ENCODE data around the gene DIO3.
A peak's percentile ranks its signal among the peaks of the same experiment; 100 is the strongest.
"Not testable (repeated sequence)": the region's sequence is repeated elsewhere in the genome, so short reads cannot be mapped to it uniquely, and the experiment has no call there.

DIO3 gene

DNA sequence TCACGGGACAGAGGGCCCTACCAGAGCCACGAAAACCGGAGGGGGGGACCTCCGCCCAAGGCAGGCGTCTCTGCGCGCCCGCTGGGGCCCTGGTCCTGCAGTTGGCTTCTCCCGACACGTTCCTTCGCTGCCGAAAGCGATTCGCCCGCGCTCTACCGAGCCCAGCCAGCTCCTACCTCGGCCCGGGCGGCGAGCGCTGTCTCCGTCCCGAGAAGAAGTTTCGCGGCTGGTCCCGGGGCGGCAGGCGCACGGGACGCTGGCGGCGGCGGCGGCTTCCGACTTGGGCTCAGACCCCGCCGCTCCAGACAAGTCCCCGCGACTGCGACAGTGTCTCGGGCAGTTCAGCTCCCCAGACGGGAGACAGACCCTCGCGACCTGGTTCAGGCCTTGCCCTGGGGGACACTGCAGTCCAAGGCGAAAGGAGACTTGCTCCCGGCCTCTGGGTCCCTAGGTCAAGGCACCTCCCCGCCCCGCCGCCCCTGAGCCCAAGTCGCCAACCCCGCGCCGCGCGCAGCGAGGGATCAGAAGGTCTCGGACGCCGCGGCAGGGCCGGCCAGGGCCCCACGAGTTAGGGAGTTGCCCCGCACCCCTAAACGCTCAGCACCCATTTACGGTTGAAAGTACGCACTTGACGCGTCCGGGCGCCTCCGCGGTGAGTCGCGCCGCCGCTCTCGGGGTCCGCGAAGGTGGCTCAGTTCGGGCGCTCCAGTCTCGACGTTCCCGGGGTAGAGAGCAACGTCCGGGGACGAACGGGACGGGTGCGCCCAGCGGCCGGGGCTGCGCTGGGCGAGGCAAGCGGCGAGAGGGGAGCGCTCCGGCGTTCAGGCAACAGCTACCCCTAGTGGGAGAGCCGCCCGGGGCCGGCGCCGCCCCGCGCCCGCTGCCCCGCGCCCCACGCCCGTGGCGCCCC, 1.4 kb upstream of the DIO3 start:
- H3K4me1 Mint-ChIP-seq: peaks cover 3% of the 10 kb centered on the region
- H3K4me3 Mint-ChIP-seq: no peak overlapping the region
- peaks cover 53% of the 10 kb centered on the region for H3K27me3 Mint-ChIP-seq
- ATAC-seq (no peak), DNase-seq (peak; percentile 14)
- H3K36me3 Mint-ChIP-seq (ENCODE audit: low read depth): peaks cover 3% of the 10 kb centered on the region
- no peaks in the 10 kb centered on the region for H3K9me3 Mint-ChIP-seq
- H3K27ac Mint-ChIP-seq: no peak overlapping the region

GRCh38 chr14:101560534-101561113, 671 bp upstream of the DIO3 start:
- no peak overlapping the region for H3K4me3 Mint-ChIP-seq
- ATAC-seq (no peak), DNase-seq (no peak)
- peaks cover 5% of the 10 kb centered on the region for H3K4me1 Mint-ChIP-seq
- H3K27me3 Mint-ChIP-seq: peaks cover 58% of the 10 kb centered on the region
- H3K36me3 Mint-ChIP-seq (ENCODE audit: low read depth): peaks cover 3% of the 10 kb centered on the region
- H3K9me3 Mint-ChIP-seq: no peaks in the 10 kb centered on the region
- no peak overlapping the region for H3K27ac Mint-ChIP-seq

GRCh38 chr14:101561897-101562490, 699 bp downstream of the DIO3 start:
- peaks cover 3% of the 10 kb centered on the region for H3K36me3 Mint-ChIP-seq (ENCODE audit: low read depth)
- peaks cover 5% of the 10 kb centered on the region for H3K4me1 Mint-ChIP-seq
- H3K27ac Mint-ChIP-seq: no peak overlapping the region
- no peak for DNase-seq
- H3K9me3 Mint-ChIP-seq: no peaks in the 10 kb centered on the region
- H3K27me3 Mint-ChIP-seq: peaks cover 69% of the 10 kb centered on the region
- ATAC-seq: no peak
- no peak overlapping the region for H3K4me3 Mint-ChIP-seq

GRCh38 chr14:101562659-101563351, 1.5 kb downstream of the DIO3 start:
- Mint-ChIP-seq H3K36me3 (ENCODE audit: low read depth) (peaks cover 3% of the 10 kb centered on the region), H3K4me1 (peaks cover 5% of the 10 kb centered on the region), H3K27ac (no peak overlapping the region), H3K4me3 (no peak overlapping the region), H3K9me3 (no peaks in the 10 kb centered on the region), H3K27me3 (peaks cover 69% of the 10 kb centered on the region)
- ATAC-seq (no peak), DNase-seq (no peak)

DNA sequence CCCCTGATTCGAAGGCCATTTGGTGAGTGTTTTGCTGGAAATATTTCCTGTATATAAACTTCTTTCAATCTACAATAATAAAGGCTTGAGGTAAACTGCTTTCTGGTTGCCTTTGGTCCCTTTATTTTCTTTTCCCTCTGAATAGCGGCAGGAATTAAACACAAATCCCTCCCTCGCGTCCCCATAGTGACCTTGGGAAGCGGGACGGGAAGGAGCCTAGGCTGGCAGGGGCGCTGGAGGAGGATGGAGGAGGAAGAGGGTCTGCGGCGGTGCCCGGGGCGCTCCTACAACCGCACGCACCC, 2.0 kb downstream of the DIO3 start:
- H3K27me3 Mint-ChIP-seq: peaks cover 69% of the 10 kb centered on the region
- DNase-seq: no peak
- H3K27ac Mint-ChIP-seq: no peak overlapping the region
- H3K4me3 Mint-ChIP-seq: no peak overlapping the region
- H3K36me3 Mint-ChIP-seq (ENCODE audit: low read depth): peaks cover 3% of the 10 kb centered on the region
- ATAC-seq: no peak
- H3K4me1 Mint-ChIP-seq: peaks cover 5% of the 10 kb centered on the region
- H3K9me3 Mint-ChIP-seq: no peaks in the 10 kb centered on the region

DNA sequence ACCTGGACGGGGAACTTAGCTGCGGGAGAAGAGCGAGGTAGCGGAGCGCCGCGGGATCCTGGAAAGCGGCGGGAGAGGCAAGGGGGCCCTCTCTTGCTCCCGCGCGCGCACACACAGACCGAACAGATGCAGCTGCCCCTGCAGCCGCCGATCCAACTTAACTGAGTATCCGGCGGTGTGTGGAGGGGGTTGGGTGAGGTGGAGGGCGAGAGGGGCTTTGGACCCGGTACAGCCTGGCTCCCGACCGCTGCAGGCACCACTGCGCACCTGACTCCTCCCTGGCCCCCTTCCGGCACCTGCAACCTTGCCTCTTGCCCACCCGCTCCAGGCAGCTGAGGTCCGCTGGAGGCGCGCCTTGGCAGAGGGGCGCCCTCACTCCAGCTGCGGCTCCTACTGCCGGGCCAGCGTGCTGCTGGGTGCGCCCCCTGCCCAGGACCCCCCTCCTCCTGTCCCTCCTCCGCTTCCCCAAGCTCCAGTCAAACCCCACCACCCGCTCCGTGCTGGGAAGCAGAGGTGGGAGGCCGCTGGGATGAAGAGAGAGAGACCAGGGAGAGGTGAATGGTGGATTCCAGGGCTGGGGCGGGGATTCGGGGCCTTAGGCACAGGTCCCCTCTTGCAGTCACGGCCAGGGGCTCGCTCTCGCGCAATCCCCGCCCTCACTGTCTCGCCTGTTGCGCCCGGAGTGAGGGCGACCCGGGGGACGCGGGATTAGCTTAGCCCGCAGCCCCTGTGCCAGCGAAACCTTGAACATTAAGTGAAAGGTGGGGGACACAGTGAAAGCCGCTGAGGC, 2.6 kb downstream of the DIO3 start:
- peaks cover 64% of the 10 kb centered on the region for H3K27me3 Mint-ChIP-seq
- H3K9me3 Mint-ChIP-seq: no peaks in the 10 kb centered on the region
- no peak for DNase-seq
- H3K36me3 Mint-ChIP-seq (ENCODE audit: low read depth): peaks cover 3% of the 10 kb centered on the region
- peaks cover 5% of the 10 kb centered on the region for H3K4me1 Mint-ChIP-seq
- H3K27ac Mint-ChIP-seq: no peak overlapping the region
- H3K4me3 Mint-ChIP-seq: no peak overlapping the region
- no peak for ATAC-seq

DNA sequence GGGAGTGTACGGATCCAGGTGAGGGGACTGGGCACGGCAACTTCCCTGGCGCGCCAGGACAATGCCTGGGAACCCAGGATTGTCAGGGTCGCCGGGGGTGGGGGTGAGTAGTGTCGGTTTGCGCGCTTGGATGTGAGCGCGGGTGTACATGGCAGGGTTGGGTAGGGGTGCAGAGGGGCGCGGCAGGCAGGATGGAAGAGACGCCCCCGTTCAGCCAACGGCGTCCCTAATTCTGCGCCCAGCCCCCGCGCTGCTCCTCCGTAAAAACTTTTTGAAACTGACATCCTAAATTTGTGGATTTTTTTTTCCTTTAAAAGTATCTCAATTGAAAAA, 3.1 kb downstream of the DIO3 start:
- H3K27ac Mint-ChIP-seq: no peak overlapping the region
- peaks cover 3% of the 10 kb centered on the region for H3K36me3 Mint-ChIP-seq (ENCODE audit: low read depth)
- DNase-seq (no peak), ATAC-seq (no peak)
- H3K4me3 Mint-ChIP-seq: no peak overlapping the region
- H3K9me3 Mint-ChIP-seq: no peaks in the 10 kb centered on the region
- H3K27me3 Mint-ChIP-seq: peaks cover 64% of the 10 kb centered on the region
- H3K4me1 Mint-ChIP-seq: peaks cover 5% of the 10 kb centered on the region

DNA sequence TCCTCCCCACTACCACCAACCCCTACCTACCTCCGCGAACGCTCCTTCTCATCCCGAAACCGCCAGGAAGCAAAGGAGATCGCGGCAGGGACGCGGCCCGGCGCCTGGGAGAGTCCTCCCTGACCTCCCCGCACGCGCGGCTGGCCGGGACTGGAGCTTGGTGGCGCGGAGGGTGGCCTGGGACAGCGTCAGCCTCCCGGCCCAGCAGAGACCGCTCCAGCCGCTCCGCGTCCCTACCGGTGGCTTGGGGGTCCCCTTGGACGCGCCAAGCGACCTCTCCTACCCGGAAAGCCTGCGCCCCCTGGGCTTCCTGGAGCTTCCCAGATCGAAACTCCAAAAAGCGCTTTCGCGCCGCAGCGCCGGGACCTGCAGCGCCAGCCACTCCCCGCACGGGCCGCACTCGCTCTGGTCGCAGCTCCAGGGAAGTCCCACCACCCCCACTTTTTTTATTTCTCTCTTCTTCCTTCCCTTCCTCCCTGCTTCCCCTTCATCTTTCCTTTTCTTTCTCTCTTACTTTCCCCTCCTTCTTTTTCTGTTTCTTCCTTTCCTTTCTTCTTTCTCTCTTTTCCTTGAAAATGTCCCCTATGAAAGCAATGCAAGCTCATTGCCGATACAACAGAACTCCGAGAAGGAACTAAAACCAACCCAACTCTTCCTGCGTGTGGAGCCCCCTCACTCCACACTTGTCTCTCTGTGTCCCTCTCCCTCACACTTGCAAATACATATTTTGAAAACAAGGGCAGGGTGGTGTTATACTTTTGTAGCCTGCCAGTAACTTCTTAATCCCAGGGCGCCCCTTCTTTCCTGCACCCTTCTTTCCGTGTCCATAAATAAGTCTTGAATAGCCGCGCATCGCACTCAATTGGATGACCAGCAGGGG, 3.8 kb downstream of the DIO3 start:
- Mint-ChIP-seq H3K27me3 (peaks cover 64% of the 10 kb centered on the region), H3K27ac (no peak overlapping the region), H3K36me3 (ENCODE audit: low read depth) (peaks cover 3% of the 10 kb centered on the region), H3K4me3 (no peak overlapping the region), H3K4me1 (peaks cover 5% of the 10 kb centered on the region), H3K9me3 (no peaks in the 10 kb centered on the region)
- ATAC-seq: no peak
- no peak for DNase-seq

DNA sequence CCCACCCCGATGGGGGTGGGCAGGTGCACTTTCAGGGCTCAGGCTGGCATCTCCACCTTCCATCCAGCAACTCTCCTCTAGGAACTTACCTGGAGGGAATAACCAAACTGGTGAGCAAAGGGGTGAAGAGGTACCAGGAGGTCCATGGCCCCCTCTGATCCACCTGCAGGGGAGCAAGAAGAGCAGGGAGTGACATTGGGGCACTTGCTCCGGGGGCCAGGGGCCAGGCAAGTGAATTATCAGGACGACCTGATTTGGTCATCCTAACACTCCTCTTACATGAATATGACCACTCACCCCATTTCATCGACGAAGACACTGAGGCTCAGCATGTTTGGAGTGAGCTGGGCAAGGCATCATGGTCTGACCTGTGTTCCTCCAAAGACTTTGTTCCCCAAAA, 6.0 kb downstream of the DIO3 start:
- no peak for DNase-seq
- Mint-ChIP-seq H3K27ac (no peak overlapping the region), H3K27me3 (peaks cover 55% of the 10 kb centered on the region), H3K9me3 (no peaks in the 10 kb centered on the region), H3K36me3 (ENCODE audit: low read depth) (no peaks in the 10 kb centered on the region), H3K4me3 (no peak overlapping the region), H3K4me1 (peaks cover 5% of the 10 kb centered on the region)
- no peak for ATAC-seq

DNA sequence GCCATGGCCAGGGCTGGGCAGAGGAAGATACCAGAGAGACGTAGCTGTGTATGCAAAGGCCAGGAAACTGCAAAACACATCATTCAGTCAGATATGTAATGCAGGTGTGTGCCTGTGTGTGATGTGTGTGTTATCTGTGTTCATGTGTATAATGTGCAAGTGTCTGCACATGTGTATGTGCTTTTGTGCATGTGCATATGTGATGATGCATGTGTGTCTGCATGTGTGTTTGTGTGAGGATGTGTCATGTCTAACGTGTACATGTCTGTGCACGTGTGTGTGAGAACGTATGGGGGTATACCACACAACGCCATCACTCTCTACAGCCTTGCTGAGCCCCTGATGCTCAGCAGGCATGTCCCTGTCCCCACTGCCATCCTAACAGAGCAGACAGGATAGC, 9.7 kb downstream of the DIO3 start:
- H3K4me1 Mint-ChIP-seq: no peaks in the 10 kb centered on the region
- peaks cover 23% of the 10 kb centered on the region for H3K27me3 Mint-ChIP-seq
- ATAC-seq (no peak), DNase-seq (no peak)
- H3K36me3 Mint-ChIP-seq (ENCODE audit: low read depth): no peaks in the 10 kb centered on the region
- no peak overlapping the region for H3K27ac Mint-ChIP-seq
- H3K4me3 Mint-ChIP-seq: no peak overlapping the region
- H3K9me3 Mint-ChIP-seq: no peaks in the 10 kb centered on the region

DNA sequence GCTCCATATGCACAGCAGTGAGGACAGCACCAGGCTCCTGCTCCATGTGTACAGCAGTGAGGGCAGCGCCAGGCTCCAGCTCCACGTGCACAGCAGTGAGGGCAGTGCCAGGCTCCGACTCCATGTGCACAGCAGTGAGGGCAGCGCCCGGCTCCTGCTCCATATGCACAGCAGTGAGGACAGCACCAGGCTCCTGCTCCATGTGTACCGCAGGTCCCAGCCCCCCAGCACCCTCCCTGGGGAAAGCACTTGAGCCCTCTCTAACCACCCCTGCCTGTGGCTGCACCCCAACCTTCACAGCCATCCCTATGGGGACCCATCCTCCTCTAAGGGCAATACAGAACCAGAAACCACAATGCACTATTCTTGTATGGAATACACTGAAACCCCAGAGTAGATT, 11.2 kb downstream of the DIO3 start:
- not testable (repeated sequence) for H3K27me3 Mint-ChIP-seq; H3K4me3 Mint-ChIP-seq; H3K9me3 Mint-ChIP-seq; ATAC-seq; H3K4me1 Mint-ChIP-seq; DNase-seq; H3K27ac Mint-ChIP-seq; H3K36me3 Mint-ChIP-seq (ENCODE audit: low read depth)

GRCh38 chr14:101573289-101573688, 12.0 kb downstream of the DIO3 start:
- no peak for ATAC-seq
- H3K36me3 Mint-ChIP-seq (ENCODE audit: low read depth): no peaks in the 10 kb centered on the region
- no peaks in the 10 kb centered on the region for H3K9me3 Mint-ChIP-seq
- H3K27me3 Mint-ChIP-seq: peaks cover 6% of the 10 kb centered on the region
- no peak for DNase-seq
- H3K27ac Mint-ChIP-seq: no peak overlapping the region
- no peaks in the 10 kb centered on the region for H3K4me1 Mint-ChIP-seq
- no peak overlapping the region for H3K4me3 Mint-ChIP-seq

DNA sequence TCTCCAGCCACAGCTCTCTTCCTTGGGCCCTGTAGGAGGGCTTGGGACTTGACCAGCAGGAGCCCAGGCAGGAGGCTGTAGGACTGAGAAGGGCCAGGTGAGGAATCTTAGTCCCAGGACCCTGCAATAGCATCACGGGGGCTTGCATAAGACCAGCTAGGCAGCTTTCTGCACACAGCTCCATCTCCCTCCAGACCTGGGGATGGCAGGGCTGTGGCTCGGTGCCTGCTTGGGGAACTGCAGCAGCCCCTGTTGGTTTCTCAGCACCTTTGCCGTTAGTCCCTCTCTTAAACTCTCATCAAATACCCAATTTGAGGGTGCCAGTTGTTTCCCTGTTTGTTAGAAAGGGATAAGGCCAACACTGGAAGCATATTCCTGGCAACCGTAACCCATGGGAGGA, 14.3 kb downstream of the DIO3 start:
- Mint-ChIP-seq H3K4me3 (no peak overlapping the region), H3K27me3 (peaks cover 5% of the 10 kb centered on the region), H3K4me1 (no peaks in the 10 kb centered on the region), H3K27ac (no peak overlapping the region), H3K36me3 (ENCODE audit: low read depth) (no peaks in the 10 kb centered on the region), H3K9me3 (no peaks in the 10 kb centered on the region)
- no peak for ATAC-seq
- no peak for DNase-seq

Measured in activated naive CD8-positive, alpha-beta T cell treated with anti-CD3 and anti-CD28 coated beads, Interleukin-2, amount 50 U/mL, for 24 hours (primary cell).